Keratinocyte (primary cell): Measurements from ENCODE around the gene NCKIPSD.

ENCODE experiments used
- CTCF ChIP-seq, 3 experiments: IDR thresholded peaks in 1 of 3; conservative IDR thresholded peaks in 1 of 3; optimal IDR thresholded peaks in 1 of 3; 2 replicates in 2 of 3; 3 replicates in 1 of 3; pipeline versions ENCODE3 to v1.5.1; 2011; ENCODE audit warnings: low read length in 3 of 3, mild to moderate bottlenecking in 3 of 3, moderate library complexity in 2 of 3, control low read depth in 1 of 3, inconsistent platforms in 1 of 3; ENCODE audit not compliant: insufficient read depth in 2 of 3; ENCODE audit errors: extremely low read depth in 1 of 3
- EZH2 ChIP-seq: IDR thresholded peaks from one replicate; pipeline ENCODE4 v1.6.1; 2012; ENCODE audit warnings: inconsistent platforms, mild to moderate bottlenecking, low read length, moderate library complexity

- TF ChIP-seq CTCF (optimal IDR thresholded peaks at IDR 0.05 in 1 of 3, IDR thresholded peaks at IDR 0.05 in 1 of 3, conservative IDR thresholded peaks at IDR 0.05 in 1 of 3; ENCODE audit: extremely low read depth in 1 of 3, insufficient read depth in 2 of 3, low read length in 3 of 3) = no peak
- TF ChIP-seq EZH2 = no peak
These were observed 6.0 kb downstream of the NCKIPSD start for GRCh38 chr3:48679411-48680391.
